ENCODE results near the gene KIRREL3.

Gene KIRREL3

GRCh38 chr11:126521196-126521595 is 479.4 kb downstream of the KIRREL3 start:
- Histone ChIP-seq H3K27me3 (ENCODE audit: insufficient read depth, poor library complexity, severe bottlenecking) (no peaks in the 10 kb centered on the region), H3K4me3 (replicated peaks; ENCODE audit: insufficient read depth, low read length) (no peak overlapping the region), H3K27ac (replicated peaks) (no peak overlapping the region)
- TF ChIP-seq POLR2AphosphoS5 (IDR thresholded peaks at IDR 0.05; ENCODE audit: low read depth) (no peak), GABPA (IDR thresholded peaks at IDR 0.05; ENCODE audit: low read depth) (no peak), SPI1 (IDR thresholded peaks at IDR 0.05; ENCODE audit: borderline replicate concordance, low read depth) (no peak), REST (IDR thresholded peaks at IDR 0.05; ENCODE audit: insufficient replicate concordance, low read depth) (no peak), CTCF (IDR thresholded peaks at IDR 0.05; ENCODE audit: insufficient read depth, low read length) (no peak)
- DNase-seq (ENCODE audit: low read depth in 1 of 2, low spot score in 1 of 2), result no peak

GRCh38 chr11:126519764-126520734 is 480.5 kb downstream of the KIRREL3 start:
- no peak overlapping the region for H3K27ac ChIP-seq (replicated peaks)
- H3K4me3 ChIP-seq (replicated peaks; ENCODE audit: insufficient read depth, low read length), result no peak overlapping the region
- H3K27me3 ChIP-seq (ENCODE audit: insufficient read depth, poor library complexity, severe bottlenecking), result no peaks in the 10 kb centered on the region
- no peak for DNase-seq (ENCODE audit: low read depth in 1 of 2, low spot score in 1 of 2)
- TF ChIP-seq CTCF (IDR thresholded peaks at IDR 0.05; ENCODE audit: insufficient read depth, low read length) (no peak), GABPA (IDR thresholded peaks at IDR 0.05; ENCODE audit: low read depth) (no peak)

- TF ChIP-seq SPI1 (IDR thresholded peaks at IDR 0.05; ENCODE audit: borderline replicate concordance, low read depth) (no peak), CTCF (IDR thresholded peaks at IDR 0.05; ENCODE audit: insufficient read depth, low read length) (no peak)
- no peaks in the 10 kb centered on the region for H3K27me3 ChIP-seq (ENCODE audit: insufficient read depth, poor library complexity, severe bottlenecking)
- no peak for DNase-seq (ENCODE audit: low read depth in 1 of 2, low spot score in 1 of 2)
- H3K4me3 ChIP-seq (replicated peaks; ENCODE audit: insufficient read depth, low read length), result no peak overlapping the region
- H3K27ac ChIP-seq (replicated peaks), result no peak overlapping the region
Observed at GRCh38 chr11:126518972-126519690, 481.4 kb downstream of the KIRREL3 start.

- no peak overlapping the region for H3K4me3 ChIP-seq (replicated peaks; ENCODE audit: insufficient read depth, low read length)
- H3K27ac ChIP-seq (replicated peaks), result no peak overlapping the region
- no peak for TF ChIP-seq GABPA (IDR thresholded peaks at IDR 0.05; ENCODE audit: low read depth)
- TF ChIP-seq POLR2AphosphoS5 (IDR thresholded peaks at IDR 0.05; ENCODE audit: low read depth), result no peak
- no peak for TF ChIP-seq SPI1 (IDR thresholded peaks at IDR 0.05; ENCODE audit: borderline replicate concordance, low read depth)
- no peak for TF ChIP-seq CTCF (IDR thresholded peaks at IDR 0.05; ENCODE audit: insufficient read depth, low read length)
- DNase-seq (ENCODE audit: low read depth in 1 of 2, low spot score in 1 of 2), result no peak
- H3K27me3 ChIP-seq (ENCODE audit: insufficient read depth, poor library complexity, severe bottlenecking), result no peaks in the 10 kb centered on the region
Observed at GRCh38 chr11:126518071-126518971, 482.2 kb downstream of the KIRREL3 start.

Data from HL-60 (cell line).